H9 (cell line): Measurements from ENCODE around the gene CYTL1. TPM values are rescaled to one million over a fixed set of nuclear protein-coding genes. Genes with fewer than 3 reads are reported as not detected.

Experiments used
- DNase-seq: peaks from one replicate; pipeline ENCODE4 v3.0.0-alpha.2; 2017
- H2AFZ ChIP-seq: one replicate; pipeline ENCODE4 v1.6.1; 2013; ENCODE audit warnings: mild to moderate bottlenecking, low read length, control low read depth, moderate library complexity
- H2AK5ac ChIP-seq: 2 replicates; pipeline ENCODE4 v1.6.1; 2013; ENCODE audit warnings: low read length, control low read depth, mixed read lengths; ENCODE audit not compliant: insufficient read length
- H2BK120ac ChIP-seq: one replicate; pipeline ENCODE4 v1.6.1; 2013; ENCODE audit warnings: low read depth, mild to moderate bottlenecking, low read length, control low read depth, inconsistent platforms; ENCODE audit not compliant: poor library complexity, severe bottlenecking
- H2BK12ac ChIP-seq: 2 replicates; pipeline ENCODE4 v1.6.1; 2013; ENCODE audit warnings: low read length, control low read depth, mixed read lengths, low read depth; ENCODE audit not compliant: insufficient read length
- H2BK15ac ChIP-seq: 2 replicates; pipeline ENCODE4 v1.6.1; 2013; ENCODE audit warnings: low read depth, low read length, control low read depth
- H2BK20ac ChIP-seq: one replicate; pipeline ENCODE4 v1.6.1; 2013; ENCODE audit warnings: low read depth, mild to moderate bottlenecking, low read length, control low read depth, inconsistent platforms; ENCODE audit not compliant: poor library complexity, severe bottlenecking
- H2BK5ac ChIP-seq: 2 replicates; pipeline ENCODE4 v1.6.1; 2013; ENCODE audit warnings: low read length, control low read depth, mixed read lengths; ENCODE audit not compliant: insufficient read length
- H3K14ac ChIP-seq: 2 replicates; pipeline ENCODE4 v1.6.1; 2013; ENCODE audit warnings: low read length, control low read depth; ENCODE audit not compliant: insufficient read depth
- H3K18ac ChIP-seq: 2 replicates; pipeline ENCODE4 v1.6.1; 2013; ENCODE audit warnings: low read depth, mild to moderate bottlenecking, mixed read lengths, low read length, control low read depth; ENCODE audit not compliant: insufficient read length
- H3K23ac ChIP-seq: 2 replicates; pipeline ENCODE4 v1.6.1; 2013; ENCODE audit warnings: low read length, control low read depth, mixed read lengths, low read depth; ENCODE audit not compliant: insufficient read length
- H3K23me2 ChIP-seq: 2 replicates; pipeline ENCODE4 v1.6.1; 2013; ENCODE audit warnings: low read depth, mild to moderate bottlenecking, mixed read lengths, low read length, control low read depth; ENCODE audit not compliant: insufficient read length, poor library complexity, severe bottlenecking
- H3K27ac ChIP-seq: 2 replicates; pipeline ENCODE4 v1.5.1; 2013; ENCODE audit warnings: low read length, control low read depth, mixed read lengths, low read depth; ENCODE audit not compliant: insufficient read length
- H3K27me3 ChIP-seq: 2 replicates; pipeline ENCODE4 v1.6.1; 2013; ENCODE audit warnings: low read length, control low read depth, inconsistent platforms; ENCODE audit not compliant: insufficient read depth
- H3K4ac ChIP-seq: 2 replicates; pipeline ENCODE4 v1.6.1; 2013; ENCODE audit warnings: low read depth, mild to moderate bottlenecking, control low read depth, inconsistent platforms, low read length, moderate library complexity
- H3K4me1 ChIP-seq: 2 replicates; pipeline ENCODE4 v1.6.1; 2013; ENCODE audit warnings: low read length, control low read depth, inconsistent platforms; ENCODE audit not compliant: insufficient read depth
- H3K4me2 ChIP-seq: 2 replicates; pipeline ENCODE4 v1.6.1; 2013; ENCODE audit warnings: low read length, control low read depth, mixed read lengths; ENCODE audit not compliant: insufficient read length, insufficient read depth
- H3K56ac ChIP-seq: 2 replicates; pipeline ENCODE4 v1.6.1; 2013; ENCODE audit warnings: low read depth, mild to moderate bottlenecking, mixed read lengths, low read length, control low read depth; ENCODE audit not compliant: insufficient read length
- H3K79me1 ChIP-seq: 2 replicates; pipeline ENCODE4 v1.6.1; 2013; ENCODE audit warnings: low read depth, mild to moderate bottlenecking, moderate library complexity, low read length, control low read depth, inconsistent platforms; ENCODE audit not compliant: insufficient read depth, poor library complexity, severe bottlenecking
- H3K79me2 ChIP-seq: 2 replicates; pipeline ENCODE4 v1.6.1; 2013; ENCODE audit warnings: low read length, control low read depth, inconsistent platforms; ENCODE audit not compliant: insufficient read depth
- H3K9ac ChIP-seq: 2 replicates; pipeline ENCODE4 v1.6.1; 2013; ENCODE audit warnings: low read length, control low read depth, mixed read lengths; ENCODE audit not compliant: insufficient read length; ENCODE audit errors: extremely low read depth
- H3K9me3 ChIP-seq: one replicate; pipeline ENCODE4 v1.6.1; 2013; ENCODE audit warnings: low read depth, low read length, inconsistent platforms; ENCODE audit not compliant: control insufficient read depth
- H3T11ph ChIP-seq: one replicate; pipeline ENCODE4 v1.6.1; 2013; ENCODE audit warnings: mild to moderate bottlenecking, low read length, control low read depth, inconsistent platforms
- H4K20me1 ChIP-seq: one replicate; pipeline ENCODE4 v1.6.1; 2013; ENCODE audit not compliant: control insufficient read depth, insufficient read length, insufficient read depth
- H4K5ac ChIP-seq: 2 replicates; pipeline ENCODE4 v1.6.1; 2013; ENCODE audit warnings: low read depth, mild to moderate bottlenecking, mixed read lengths, low read length, control low read depth; ENCODE audit not compliant: insufficient read length
- H4K8ac ChIP-seq: replicated peaks from 2 replicates; pipeline ENCODE4 v1.6.1; 2013; ENCODE audit warnings: low read length, control low read depth, mixed read lengths, low read depth; ENCODE audit not compliant: insufficient read length
- H4K91ac ChIP-seq: 2 replicates; pipeline ENCODE4 v1.6.1; 2013; ENCODE audit warnings: low read depth, mild to moderate bottlenecking, moderate library complexity, mixed read lengths, low read length, control low read depth; ENCODE audit not compliant: insufficient read length
- H3K27ac Mint-ChIP-seq, 3 experiments: 2 replicates in 2 of 3; 3 replicates in 1 of 3; pipeline ENCODE4 v1.8.0; 2020 to 2021; ENCODE audit warnings: mixed read lengths in 3 of 3, mild to moderate bottlenecking in 1 of 3, moderate library complexity in 1 of 3
- H3K27me3 Mint-ChIP-seq: 2 replicates; pipeline ENCODE4 v1.8.0; 2021; ENCODE audit warnings: low read depth, mild to moderate bottlenecking, moderate library complexity, mixed read lengths
- H3K36me3 Mint-ChIP-seq, 3 experiments: 2 replicates in 2 of 3; 3 replicates in 1 of 3; pipeline ENCODE4 v1.8.0; 2020 to 2021; ENCODE audit warnings: low read depth in 3 of 3, mixed read lengths in 3 of 3; ENCODE audit not compliant: insufficient read depth in 1 of 3
- H3K4me1 Mint-ChIP-seq, 2 experiments: 2 replicates each; pipeline ENCODE4 v1.8.0; 2020; ENCODE audit warnings: mixed read lengths in 2 of 2
- H3K4me3 Mint-ChIP-seq, 2 experiments: 2 replicates in 1 of 2; 3 replicates in 1 of 2; pipeline ENCODE4 v1.8.0; 2020 to 2021; ENCODE audit warnings: mild to moderate bottlenecking in 2 of 2, mixed read lengths in 2 of 2, moderate library complexity in 1 of 2
- H3K9me3 Mint-ChIP-seq, 2 experiments: 2 replicates in 1 of 2; 3 replicates in 1 of 2; pipeline ENCODE4 v1.8.0; 2020; ENCODE audit warnings: mild to moderate bottlenecking in 2 of 2, mixed read lengths in 2 of 2, moderate library complexity in 1 of 2
- CTCF ChIP-seq: fragments of 200-600 bp; sonication (generic); conservative IDR thresholded peaks from 3 replicates; pipeline ENCODE4 v1.8.0; 2021; ENCODE audit warnings: antibody characterized with exemption, mild to moderate bottlenecking
- WGBS: extraction: QIAGEN DNeasy Blood & Tissue Kit; methylation state at CpG from one replicate; pipeline ENCODE4 v1.1.7; 2013; ENCODE audit warnings: missing lambda C conversion rate, low lambda C conversion rate, mixed read lengths; ENCODE audit not compliant: insufficient read length; ENCODE audit errors: extremely low coverage; 5-methylcytosine and 5-hydroxymethylcytosine counted together
- total RNA-seq: library from RNA; stranded (reverse); gene quantifications from 2 replicates; pipeline ENCODE4 v1.2.1, GENCODE V29; 2021

The CYTL1 gene
- total RNA-seq, 1 experiment from 2014 or later = 1.7 TPM

- Histone ChIP-seq H2AK5ac (no peak overlapping the region), H3K4ac (no peak overlapping the region), H3T11ph (no peak overlapping the region), H4K91ac (no peak overlapping the region), H3K79me1 (no peaks in the 10 kb centered on the region), H3K4me1 (no peaks in the 10 kb centered on the region), H2AFZ (no peak overlapping the region), H3K56ac (no peak overlapping the region), H4K8ac (no peak overlapping the region), H3K9ac (no peak overlapping the region), H3K27ac (no peak overlapping the region), H3K79me2 (no peaks in the 10 kb centered on the region), H3K27me3 (no peaks in the 10 kb centered on the region), H4K5ac (no peak overlapping the region), H3K23ac (no peak overlapping the region), H2BK5ac (no peak overlapping the region), H2BK15ac (no peak overlapping the region), H3K23me2 (no peaks in the 10 kb centered on the region), H4K20me1 (no peaks in the 10 kb centered on the region), H2BK12ac (no peak overlapping the region), H3K14ac (no peak overlapping the region), H2BK20ac (no peak overlapping the region), H3K18ac (no peak overlapping the region), H3K4me2 (no peak overlapping the region), H3K9me3 (no peaks in the 10 kb centered on the region), H2BK120ac (no peak overlapping the region)
- DNase-seq = no peak
- H3K27ac Mint-ChIP-seq = no peak overlapping the region
- WGBS = no CpG with 5 or more reads among the region's 7 CpGs
- H3K27me3 Mint-ChIP-seq = peaks cover 16% of the 10 kb centered on the region
- no peaks in the 10 kb centered on the region for H3K9me3 Mint-ChIP-seq
- TF ChIP-seq CTCF = no peak
- H3K4me3 Mint-ChIP-seq = no peak overlapping the region
- H3K4me1 Mint-ChIP-seq = peaks cover 7 to 8% of the 10 kb centered on the region in 2 experiments; a peak in 2 of 4 replicates
- no peaks in the 10 kb centered on the region for H3K36me3 Mint-ChIP-seq
These were observed 20.5 kb upstream of the CYTL1 start for GRCh38 chr4:5039800-5040199.
